HepG2 (cell line): Measurements from ENCODE around the gene SAMD10. TPM values are rescaled to one million over a fixed set of nuclear protein-coding genes. Genes with fewer than 3 reads are reported as not detected.
A peak's percentile ranks its signal among the peaks of the same experiment; 100 is the strongest.
"Not testable (repeated sequence)": the region's sequence is repeated elsewhere in the genome, so short reads cannot be mapped to it uniquely, and the experiment has no call there.

ENCODE experiments used
- ATAC-seq: fragments of 200-7000 bp; cut with Tn5 transposase; 3 replicates; pipeline ENCODE4 v1.9.1; 2020; ENCODE audit warnings: mild to moderate bottlenecking, moderate library complexity
- BruUV-seq: library from RNA; stranded (reverse); fragments of 400-500 nt; replicated peaks from 2 replicates; lab custom pipeline; 2021; lab: Mats Ljungman, UMichigan
- CTCF ChIA-PET: fragments of 300-600 bp; formaldehyde crosslinking; extraction: SDS; loops from one replicate; lab custom pipeline; 2021; ENCODE audit warnings: low total read pairs, inconsistent platforms, low intra/inter-chr PET ratio; lab: Yijun Ruan, JAX
- POLR2A ChIA-PET: fragments of 350-600 bp; sonication (Branson Sonifier 250); formaldehyde crosslinking; loops from one replicate; lab custom pipeline; 2020; ENCODE audit warnings: antibody characterized with exemption, inconsistent platforms; lab: Yijun Ruan, JAX
- DNase-seq: peaks from one replicate; pipeline ENCODE4 v3.0.0-alpha.2; 2015; ENCODE audit warnings: low spot score
- FAIRE-seq: peaks from 3 replicates; lab custom pipeline; 2011; peaks lifted over from hg19 to GRCh38; lab: Jason Lieb, UNC
- H2AFZ ChIP-seq: one replicate; pipeline ENCODE4 v1.6.1; 2011; ENCODE audit warnings: low read length, inconsistent platforms
- H3K27ac ChIP-seq: fragments of 300-600 bp; 3 replicates; pipeline ENCODE4 v1.8.0; 2011; ENCODE audit warnings: mixed run types, mild to moderate bottlenecking, mixed read lengths, low read length, inconsistent platforms; ENCODE audit not compliant: insufficient read depth; ENCODE audit errors: extremely low read length
- H3K27me3 ChIP-seq, 2 experiments: fragments of 200-600 bp in 1 of 2; 2 replicates in 1 of 2; 3 replicates in 1 of 2; pipeline versions ENCODE4 v1.6.0 to v1.8.0; 2011; ENCODE audit warnings: low read length in 2 of 2, mild to moderate bottlenecking in 2 of 2, moderate library complexity in 2 of 2, inconsistent platforms in 1 of 2; ENCODE audit not compliant: insufficient read depth in 2 of 2, control insufficient read depth in 1 of 2
- H3K36me3 ChIP-seq, 2 experiments: fragments of 200-600 bp in 1 of 2; replicated peaks in 1 of 2; 2 replicates in 1 of 2; 3 replicates in 1 of 2; pipeline versions ENCODE4 v1.5.1 to v1.8.0; 2011; ENCODE audit warnings: low read length in 2 of 2, inconsistent platforms in 1 of 2; ENCODE audit not compliant: insufficient read depth in 2 of 2, control insufficient read depth in 1 of 2
- H3K4me1 ChIP-seq: 2 replicates; pipeline ENCODE4 v1.5.1; 2012; ENCODE audit warnings: low read length, inconsistent platforms; ENCODE audit not compliant: insufficient read depth
- H3K4me2 ChIP-seq: 2 replicates; pipeline ENCODE4 v1.6.0; 2011; ENCODE audit warnings: low read depth, low read length, inconsistent platforms
- H3K4me3 ChIP-seq, 3 experiments: fragments of 200-600 bp in 1 of 3; sonication (generic), shearing (Covaris generic) in 1 of 3; replicated peaks in 1 of 3; 2 replicates each; pipeline ENCODE4 v1.5.1; 2011 to 2016; ENCODE audit warnings: low read length in 3 of 3, inconsistent platforms in 2 of 3, low read depth in 2 of 3, mild to moderate bottlenecking in 2 of 3, control low read depth in 1 of 3, mixed read lengths in 1 of 3; ENCODE audit not compliant: insufficient read depth in 1 of 3
- H3K79me2 ChIP-seq: one replicate; pipeline ENCODE4 v1.6.1; 2011; ENCODE audit warnings: low read length, inconsistent platforms; ENCODE audit not compliant: insufficient read depth
- H3K9ac ChIP-seq: 2 replicates; pipeline ENCODE4 v1.6.0; 2011; ENCODE audit warnings: mild to moderate bottlenecking, low read depth, low read length, inconsistent platforms; ENCODE audit not compliant: insufficient read depth
- H3K9me3 ChIP-seq: 2 replicates; pipeline ENCODE4 v1.5.1; 2012; ENCODE audit warnings: mild to moderate bottlenecking, low read length
- H4K20me1 ChIP-seq: 2 replicates; pipeline ENCODE4 v1.6.0; 2011; ENCODE audit warnings: inconsistent platforms, mild to moderate bottlenecking, low read length, moderate library complexity; ENCODE audit not compliant: insufficient read depth
- ARNT2 ChIP-seq: sonication (generic); formaldehyde crosslinking; IDR thresholded peaks from 2 replicates; pipeline ENCODE4 v1.8.0; 2022; ENCODE audit warnings: mild to moderate bottlenecking, low read depth, missing genetic modification reagents, moderate library complexity
- FOSL2 ChIP-seq: sonication (generic); formaldehyde crosslinking; IDR thresholded peaks from 2 replicates; pipeline ENCODE4 v1.4.0; 2020; ENCODE audit warnings: missing genetic modification reagents
- HDAC1 ChIP-seq: sonication (generic); formaldehyde crosslinking; IDR thresholded peaks from 2 replicates; pipeline ENCODE4 v1.5.1; 2020; ENCODE audit warnings: mild to moderate bottlenecking, missing genetic modification reagents
- RBM22 ChIP-seq: fragments of 200-400 bp; formaldehyde crosslinking; optimal IDR thresholded peaks from 2 replicates; pipeline ENCODE3; 2017; ENCODE audit warnings: mild to moderate bottlenecking, low read length, moderate library complexity
- ZNF562 ChIP-seq: sonication (generic); formaldehyde crosslinking; IDR thresholded peaks from 2 replicates; pipeline ENCODE4 v1.8.0; 2022; ENCODE audit warnings: missing genetic modification reagents, borderline replicate concordance
- WGBS: methylation state at CpG from one replicate; pipeline ENCODE4 v1.1.6; 2017; ENCODE audit warnings: low lambda C conversion rate; 5-methylcytosine and 5-hydroxymethylcytosine counted together
- in situ Hi-C: cut with HindIII; loops from 2 replicates; pipeline ENCODE4 v1.10.0; 2017; ENCODE audit warnings: low pct_unique_long_range_greater_than_20kb; ENCODE audit not compliant: extremely low pct_ligation_motif_present
- intact Hi-C: fragments of 100-400 bp; cut with micrococcal nuclease; formaldehyde crosslinking; loops from one replicate; pipeline ENCODE4 v1.10.0; 2022; ENCODE audit not compliant: unreplicated experiment
- polyA plus RNA-seq, 8 experiments: library from polyadenylated mRNA; depleted of rRNA in 3 of 8; stranded (reverse) in 7 of 8; unstranded in 1 of 8; fragments of >200 nt; fragmentation: Illumina TruSeq in 4 of 8; extraction: Trizol in 4 of 8; gene quantifications; 2 replicates each; pipeline versions ENCODE4 v1.2.1 to v1.2.3, GENCODE V29; 2011 to 2016; ENCODE audit warnings: low read depth in 4 of 8, missing spikeins in 1 of 8, mixed read lengths in 1 of 8; ENCODE audit not compliant: insufficient read depth in 1 of 8
- total RNA-seq, 5 experiments: library from RNA; depleted of rRNA; stranded (reverse); fragments of >200 nt; fragmentation: Illumina TruSeq; extraction: Trizol; gene quantifications; 2 replicates each; pipeline ENCODE4 v1.2.3, GENCODE V29; 2016; ENCODE audit warnings: low read depth in 1 of 5
- TF ChIP-seq, protein P1 (sequence below): sonication (generic); formaldehyde crosslinking; IDR thresholded peaks from 2 replicates; pipeline ENCODE4 v1.4.0; 2020; ENCODE audit warnings: mild to moderate bottlenecking, missing genetic modification reagents

SAMD10 gene
- total and polyA plus RNA-seq, 2 of the 13 experiments (the other 11 are each of a cell fraction or from before 2014, with no cell fraction given) = 6.1 to 11.0 TPM

DNA sequence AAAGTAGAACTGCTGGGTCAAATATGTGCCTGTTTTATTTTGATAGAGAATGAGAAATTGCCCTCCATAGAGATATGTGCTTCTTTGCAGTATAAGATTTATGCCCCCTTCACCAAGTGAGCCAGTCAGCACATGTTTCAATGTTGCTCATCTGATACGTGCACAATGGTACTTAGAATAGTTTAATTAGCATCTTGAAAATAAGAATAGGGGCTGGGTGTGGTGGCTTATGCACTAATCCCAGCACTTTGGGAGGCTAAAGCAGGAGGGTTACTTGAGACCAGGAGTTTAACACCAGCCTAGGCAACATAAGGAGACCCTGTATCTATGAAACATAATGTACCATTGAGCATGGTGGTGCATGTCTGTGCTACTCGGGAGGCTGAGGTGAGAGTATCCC is 36.2 kb upstream of the SAMD10 start:
- no peak overlapping the region for H3K4me3 ChIP-seq
- H3K36me3 ChIP-seq = peaks cover 56 to 75% of the 10 kb centered on the region in 2 experiments
- no peak for DNase-seq
- in situ Hi-C loops = no loop called here
- intact Hi-C loops = no loop called here
- TF ChIP-seq ARNT2 (CRISPR knock-in tag) (no peak), RBM22 (peak; percentile 27), HDAC1 (CRISPR knock-in tag) (no peak), ZNF562 (CRISPR knock-in tag) (no peak), FOSL2 (no peak)
- TF ChIP-seq, protein P1, sequence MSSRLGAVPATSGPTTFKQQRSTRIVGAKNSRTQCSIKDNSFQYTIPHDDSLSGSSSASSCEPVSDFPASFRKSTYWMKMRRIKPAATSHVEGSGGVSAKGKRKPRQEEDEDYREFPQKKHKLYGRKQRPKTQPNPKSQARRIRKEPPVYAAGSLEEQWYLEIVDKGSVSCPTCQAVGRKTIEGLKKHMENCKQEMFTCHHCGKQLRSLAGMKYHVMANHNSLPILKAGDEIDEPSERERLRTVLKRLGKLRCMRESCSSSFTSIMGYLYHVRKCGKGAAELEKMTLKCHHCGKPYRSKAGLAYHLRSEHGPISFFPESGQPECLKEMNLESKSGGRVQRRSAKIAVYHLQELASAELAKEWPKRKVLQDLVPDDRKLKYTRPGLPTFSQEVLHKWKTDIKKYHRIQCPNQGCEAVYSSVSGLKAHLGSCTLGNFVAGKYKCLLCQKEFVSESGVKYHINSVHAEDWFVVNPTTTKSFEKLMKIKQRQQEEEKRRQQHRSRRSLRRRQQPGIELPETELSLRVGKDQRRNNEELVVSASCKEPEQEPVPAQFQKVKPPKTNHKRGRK = no peak
- no peaks in the 10 kb centered on the region for H3K4me1 ChIP-seq
- FAIRE-seq = no peak
- 89% methylated on average over 2 of the region's 2 CpGs for WGBS
- peaks cover 2% of the 10 kb centered on the region for H3K79me2 ChIP-seq
- H3K27ac ChIP-seq = no peak overlapping the region
- ChIA-PET POLR2A (no interaction called here), CTCF (no interaction called here)
- no peak for ATAC-seq
- no peak overlapping the region for H2AFZ ChIP-seq
- H3K27me3 ChIP-seq = no peaks in the 10 kb centered on the region
- H4K20me1 ChIP-seq = no peaks in the 10 kb centered on the region
- BruUV-seq = no TSS peak
- no peak overlapping the region for H3K4me2 ChIP-seq
- H3K9me3 ChIP-seq = no peaks in the 10 kb centered on the region
- no peak overlapping the region for H3K9ac ChIP-seq

DNA sequence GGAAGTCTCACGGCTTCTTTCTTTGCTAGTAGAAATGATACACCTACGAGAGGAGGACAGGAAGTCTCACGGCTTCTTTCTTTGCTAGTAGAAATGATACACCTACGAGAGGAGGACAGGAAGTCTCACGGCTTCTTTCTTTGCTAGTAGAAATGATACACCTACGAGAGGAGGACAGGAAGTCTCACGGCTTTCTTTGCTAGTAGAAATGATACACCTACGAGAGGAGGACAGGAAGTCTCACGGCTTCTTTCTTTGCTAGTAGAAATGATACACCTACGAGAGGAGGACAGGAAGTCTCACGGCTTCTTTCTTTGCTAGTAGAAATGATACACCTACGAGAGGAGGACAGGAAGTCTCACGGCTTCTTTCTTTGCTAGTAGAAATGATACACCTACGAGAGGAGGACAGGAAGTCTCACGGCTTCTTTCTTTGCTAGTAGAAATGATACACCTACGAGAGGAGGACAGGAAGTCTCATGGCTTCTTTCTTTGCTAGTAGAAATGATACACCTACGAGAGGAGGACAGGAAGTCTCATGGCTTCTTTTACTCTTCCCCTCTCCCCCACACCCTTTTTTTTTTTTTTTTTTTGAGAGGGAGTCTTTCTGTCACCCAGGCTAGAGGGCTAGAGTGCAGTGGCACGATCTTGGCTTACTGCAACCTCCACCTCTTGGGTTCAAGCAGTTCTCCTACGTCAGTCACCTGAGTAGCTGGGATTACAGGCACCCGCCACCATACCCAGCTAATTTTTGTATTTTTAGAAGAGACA is 33.1 kb upstream of the SAMD10 start:
- BruUV-seq, H3K9me3 ChIP-seq, H4K20me1 ChIP-seq, H3K4me2 ChIP-seq, H3K4me1 ChIP-seq, H2AFZ ChIP-seq, DNase-seq, POLR2A ChIA-PET, in situ Hi-C loops, H3K79me2 ChIP-seq, H3K9ac ChIP-seq, FAIRE-seq, H3K27me3 ChIP-seq, intact Hi-C loops, CTCF ChIA-PET, ATAC-seq, H3K4me3 ChIP-seq, H3K27ac ChIP-seq: not testable (repeated sequence)
- WGBS = 94% methylated on average over 15 of the region's 20 CpGs
- peaks cover 50 to 81% of the 10 kb centered on the region in 2 experiments for H3K36me3 ChIP-seq
